AG20443 (cell line): ENCODE data around the gene NIM1K.
"Not testable (repeated sequence)": the region's sequence is repeated elsewhere in the genome, so short reads cannot be mapped to it uniquely, and the experiment has no call there.

Source experiments
- DNase-seq: peaks from one replicate; pipeline ENCODE4 v3.0.0; 2012; ENCODE audit warnings: low spot score, mixed read lengths

Gene NIM1K

GRCh38 chr5:43281840-43282658 is 90.0 kb downstream of the NIM1K start:
- no peak for DNase-seq

DNA sequence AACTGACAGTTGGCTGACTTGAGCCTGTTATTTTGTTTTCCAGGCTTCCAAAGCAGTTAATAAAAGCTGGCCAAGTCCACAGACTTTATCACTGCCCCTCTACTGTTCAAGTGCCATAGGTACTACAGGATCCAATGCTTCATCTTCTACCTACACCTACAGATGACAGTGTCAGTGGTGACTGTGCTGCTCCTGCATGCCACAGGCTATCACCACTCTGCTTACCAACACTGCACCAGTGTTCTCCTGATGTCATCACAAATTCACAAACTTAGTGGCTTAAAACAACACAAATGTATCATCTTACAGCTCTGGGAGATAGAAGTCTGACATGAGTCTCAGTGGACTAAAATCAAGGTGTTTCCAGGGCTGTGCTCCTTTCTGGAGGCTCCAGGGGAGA is 94.6 kb downstream of the NIM1K start:
- no peak for DNase-seq

GRCh38 chr5:43287493-43287892 is 95.5 kb downstream of the NIM1K start:
- no peak for DNase-seq

- DNase-seq: no peak
Measured at GRCh38 chr5:43288269-43288831, 96.3 kb downstream of the NIM1K start.

DNA sequence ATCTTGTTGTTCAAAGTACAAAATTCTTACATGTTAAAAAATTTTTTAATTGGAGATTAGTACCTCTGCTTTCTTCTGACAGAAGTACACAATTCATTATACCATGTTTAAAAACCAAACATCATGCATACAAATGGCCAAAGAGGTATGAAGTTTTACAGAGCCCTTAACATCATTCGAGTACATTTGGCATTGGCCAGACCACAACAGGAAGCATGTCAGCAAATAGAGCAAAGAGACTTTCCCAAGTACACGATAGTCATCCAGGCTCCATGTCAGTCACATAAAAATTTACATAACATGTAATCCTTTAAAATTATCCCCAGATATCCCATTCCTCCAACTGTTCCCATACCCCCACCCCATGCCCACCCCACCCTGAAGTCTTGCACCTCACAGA is 98.7 kb downstream of the NIM1K start:
- DNase-seq: no peak

GRCh38 chr5:43294226-43294625 is 102.2 kb downstream of the NIM1K start:
- peak; percentile 37 for DNase-seq

DNA sequence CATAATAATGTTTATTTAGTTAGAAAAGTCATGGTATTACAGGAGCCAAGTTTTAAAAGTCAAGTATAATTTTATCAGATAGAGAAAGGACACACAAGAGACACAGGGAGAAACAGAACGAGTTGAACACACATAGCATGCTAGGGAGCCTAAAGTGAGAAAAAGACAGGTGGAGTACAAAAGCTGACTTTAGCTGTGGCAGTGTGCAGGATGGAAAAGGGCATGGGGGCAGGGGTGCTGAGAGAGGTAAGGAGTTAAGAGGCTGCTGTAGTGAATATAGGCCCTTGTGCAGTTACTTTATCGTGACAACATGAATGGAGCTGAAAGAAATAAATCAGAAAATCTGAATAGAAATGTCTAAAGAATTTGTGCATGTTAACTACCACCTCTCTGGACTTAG is 103.2 kb downstream of the NIM1K start:
- DNase-seq: no peak

GRCh38 chr5:43296835-43297234 is 104.8 kb downstream of the NIM1K start:
- no peak for DNase-seq

DNA sequence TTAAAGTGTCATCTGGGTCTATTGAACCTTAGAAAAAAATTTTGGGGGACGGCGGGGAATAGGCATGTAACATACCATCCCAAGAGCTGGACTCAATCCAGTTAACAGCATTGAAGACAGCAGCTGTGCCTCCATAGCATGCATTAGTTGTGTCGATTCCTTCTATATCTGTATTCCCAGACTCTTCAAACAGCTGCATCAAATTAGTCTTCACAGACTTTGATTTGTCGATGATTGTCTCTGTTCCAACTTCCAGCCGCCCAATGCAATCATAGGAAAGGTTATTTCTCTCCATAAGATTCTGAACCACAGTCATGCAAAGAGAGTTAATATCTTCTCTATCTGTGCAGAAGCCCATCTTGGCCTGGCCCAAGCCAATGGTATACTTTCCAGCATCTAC is 106.4 kb downstream of the NIM1K start:
- no peak for DNase-seq

GRCh38 chr5:43300112-43300511 is 108.1 kb downstream of the NIM1K start:
- no peak for DNase-seq

- DNase-seq: no peak
Measured at GRCh38 chr5:43301653-43302091, 109.6 kb downstream of the NIM1K start.

GRCh38 chr5:43302481-43302880 is 110.5 kb downstream of the NIM1K start:
- no peak for DNase-seq

GRCh38 chr5:43303242-43303641 is 111.2 kb downstream of the NIM1K start:
- no peak for DNase-seq

DNA sequence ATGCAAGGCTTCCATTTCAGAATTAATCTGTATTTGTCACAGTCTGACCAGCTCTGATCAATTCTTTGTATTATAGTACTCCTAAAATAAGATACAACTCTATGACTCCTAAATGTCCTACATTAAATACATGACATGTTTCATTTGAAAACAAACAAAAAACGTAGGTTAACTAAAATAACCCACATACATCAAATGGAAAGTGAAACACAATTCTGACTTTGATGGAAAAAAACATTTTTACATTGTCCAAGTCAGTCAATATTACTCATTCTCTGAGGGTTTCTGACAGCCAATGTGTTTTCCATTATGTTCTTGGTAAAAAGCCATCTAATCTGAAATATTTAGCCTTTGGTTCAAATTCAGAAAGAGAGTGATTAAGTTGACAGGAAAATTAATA is 112.5 kb downstream of the NIM1K start:
- no peak for DNase-seq

- peak; percentile 40 for DNase-seq
Measured at GRCh38 chr5:43305948-43306565, 114.0 kb downstream of the NIM1K start.

GRCh38 chr5:43306954-43307353 is 114.9 kb downstream of the NIM1K start:
- DNase-seq: not testable (repeated sequence)

DNA sequence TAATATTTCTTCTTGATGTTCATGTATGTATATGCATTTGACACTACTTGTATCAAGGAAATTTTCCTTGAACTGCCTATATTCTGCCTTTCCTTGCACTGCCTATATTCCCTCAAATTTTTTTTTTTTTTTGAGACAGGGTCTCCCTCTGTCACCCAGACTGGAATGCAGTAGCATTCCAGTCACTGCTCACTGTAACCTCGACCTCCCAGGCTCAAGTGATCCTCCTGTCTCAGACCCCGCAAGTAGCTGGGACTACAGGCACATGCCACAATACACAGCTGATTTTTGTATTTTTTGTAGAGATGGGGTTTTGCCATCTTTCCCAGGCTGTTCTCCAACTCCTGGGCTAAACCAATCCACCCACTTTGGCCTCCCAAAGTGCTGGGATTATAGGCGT is 117.1 kb downstream of the NIM1K start:
- DNase-seq: no peak

- DNase-seq: no peak
Measured at GRCh38 chr5:43309637-43310036, 117.6 kb downstream of the NIM1K start.

GRCh38 chr5:43312076-43312661 is 120.1 kb downstream of the NIM1K start:
- DNase-seq: no peak

DNA sequence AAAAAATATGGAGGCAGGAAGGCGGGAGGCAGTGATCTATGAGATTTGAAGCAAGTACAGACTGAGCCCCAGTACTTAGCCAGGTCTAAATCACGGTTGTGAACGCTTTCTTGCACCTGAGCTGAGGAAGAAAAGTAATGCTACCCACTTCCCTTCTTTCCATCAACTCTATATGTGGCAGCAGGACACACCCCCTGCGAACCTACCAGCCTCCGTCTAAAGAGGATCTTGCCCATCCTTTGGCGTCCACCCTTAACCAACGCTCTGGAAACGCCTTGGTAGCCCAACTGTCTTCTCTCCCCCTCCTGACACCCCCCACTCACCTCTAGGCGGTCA is 120.6 kb downstream of the NIM1K start:
- no peak for DNase-seq

DNA sequence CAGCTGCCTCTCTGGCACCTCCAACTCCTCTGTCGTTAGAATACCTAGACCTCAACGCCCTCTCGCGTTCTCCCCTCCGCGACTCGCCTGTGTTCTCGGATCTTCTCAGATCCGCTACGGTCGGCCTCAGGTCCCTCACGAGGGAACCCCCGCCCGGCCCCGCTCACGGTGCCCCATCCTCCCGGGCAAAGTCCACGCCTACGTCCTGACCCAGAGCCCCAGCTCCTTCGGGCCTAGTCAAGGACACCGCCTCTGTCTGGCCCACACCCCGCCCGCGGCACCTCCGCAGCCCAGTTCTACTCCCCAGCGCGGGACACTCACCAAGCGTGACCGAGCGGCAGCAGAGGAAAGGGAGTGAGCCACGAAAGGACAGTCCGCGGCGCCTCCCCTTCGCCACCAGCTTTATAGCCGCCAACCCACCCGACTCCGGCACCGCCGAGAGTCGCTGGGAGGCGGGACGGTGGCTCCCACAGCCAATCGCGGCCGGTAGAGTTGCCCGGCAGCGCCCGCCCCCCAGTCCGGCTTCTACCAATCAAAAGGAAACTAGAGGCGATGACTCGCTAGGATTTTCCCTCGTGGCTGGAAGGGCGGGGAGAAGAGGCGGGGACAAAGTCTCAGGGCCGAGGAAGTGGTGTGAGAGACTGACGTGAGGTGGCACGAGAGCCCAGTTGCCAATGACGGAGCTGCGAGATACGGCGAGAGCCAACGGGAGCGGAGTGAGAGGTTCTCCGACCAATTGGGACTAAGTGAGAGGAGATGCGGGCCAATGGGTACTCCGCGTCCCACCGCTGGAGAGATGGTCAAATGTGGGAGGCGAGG is 121.2 kb downstream of the NIM1K start, which contains the start of gene HMGCS1:
TSS of gene HMGCS1 (minus strand) at position 378 of the 819 bp plus-strand sequence. CDS start 14,447 bp downstream, outside the sequence.
- DNase-seq: peak; percentile 97

- DNase-seq: no peak
Measured at GRCh38 chr5:43313854-43314457, 121.9 kb downstream of the NIM1K start.
